H1 (cell line): Measurements from ENCODE around the gene HPS5. TPM values are rescaled to one million over a fixed set of nuclear protein-coding genes. Genes with fewer than 3 reads are reported as not detected.
A peak's percentile ranks its signal among the peaks of the same experiment; 100 is the strongest.

Experiments
- CTCF ChIA-PET: fragments of 300-600 bp; sonication (Branson Sonifier 250); formaldehyde crosslinking; loops from one replicate; lab custom pipeline; 2021; ENCODE audit not compliant: partially characterized antibody; lab: Charles Lee
- POLR2A ChIA-PET: fragments of 300-600 bp; sonication (Branson Sonifier 250); formaldehyde crosslinking; loops from one replicate; lab custom pipeline; 2021; ENCODE audit warnings: inconsistent platforms; ENCODE audit not compliant: partially characterized antibody; lab: Charles Lee
- DNase-seq, 2 experiments: peaks; one replicate each; pipeline versions ENCODE4 v3.0.0 to v3.0.0-alpha.2; 2010 to 2022; ENCODE audit warnings: low spot score in 2 of 2, low read depth in 1 of 2, mixed read lengths in 1 of 2
- FAIRE-seq: peaks from 2 replicates; lab custom pipeline; 2011; peaks lifted over from hg19 to GRCh38; lab: Jason Lieb, UNC
- H2AFZ ChIP-seq: 2 replicates; pipeline ENCODE4 v1.8.1; 2012; ENCODE audit warnings: low read length, inconsistent platforms
- H2AK5ac ChIP-seq: 2 replicates; pipeline ENCODE4 v1.6.1; 2013; ENCODE audit warnings: low read depth, low read length
- H2BK120ac ChIP-seq: replicated peaks from 2 replicates; pipeline ENCODE3; 2013; ENCODE audit warnings: low read depth, low read length, inconsistent platforms
- H2BK12ac ChIP-seq: 2 replicates; pipeline ENCODE4 v1.6.1; 2013; ENCODE audit warnings: low read depth, low read length
- H2BK15ac ChIP-seq: 2 replicates; pipeline ENCODE4 v1.6.1; 2013; ENCODE audit warnings: low read length
- H2BK20ac ChIP-seq: 2 replicates; pipeline ENCODE4 v1.6.1; 2013; ENCODE audit warnings: low read length
- H2BK5ac ChIP-seq: 2 replicates; pipeline ENCODE4 v1.6.1; 2013; ENCODE audit warnings: low read depth, low read length
- H3K14ac ChIP-seq: 2 replicates; pipeline ENCODE4 v1.6.1; 2013; ENCODE audit warnings: inconsistent platforms; ENCODE audit not compliant: insufficient read length
- H3K18ac ChIP-seq: 2 replicates; pipeline ENCODE4 v1.6.1; 2013; ENCODE audit warnings: low read length; ENCODE audit errors: extremely low read depth
- H3K23ac ChIP-seq: 2 replicates; pipeline ENCODE4 v1.6.1; 2013; ENCODE audit warnings: inconsistent platforms; ENCODE audit not compliant: insufficient read length
- H3K23me2 ChIP-seq: 2 replicates; pipeline ENCODE4 v1.6.1; 2013; ENCODE audit warnings: low read depth, low read length
- H3K27ac ChIP-seq: 2 replicates; pipeline ENCODE4 v1.6.1; 2011; ENCODE audit warnings: low read depth, low read length, inconsistent platforms
- H3K27me3 ChIP-seq, 4 experiments: replicated peaks in 1 of 4; 1 replicate in 1 of 4; 2 replicates in 3 of 4; pipeline versions ENCODE4 v1.6.1 to v1.8.1; 2011 to 2013; ENCODE audit warnings: low read length in 3 of 4, mild to moderate bottlenecking in 3 of 4, inconsistent platforms in 2 of 4, mixed read lengths in 2 of 4, moderate library complexity in 1 of 4; ENCODE audit not compliant: control insufficient read depth in 3 of 4, insufficient read depth in 3 of 4; ENCODE audit errors: extremely low read depth in 1 of 4
- H3K36me3 ChIP-seq, 4 experiments: 2 replicates each; pipeline versions ENCODE4 v1.6.1 to v1.8.1; 2011 to 2013; ENCODE audit warnings: mild to moderate bottlenecking in 4 of 4, low read length in 3 of 4, moderate library complexity in 2 of 4, control low read depth in 1 of 4, inconsistent platforms in 1 of 4; ENCODE audit not compliant: insufficient read depth in 4 of 4, control insufficient read depth in 2 of 4
- H3K4ac ChIP-seq: replicated peaks from 2 replicates; pipeline ENCODE3; 2013; ENCODE audit warnings: low read length, low read depth, mixed read lengths, inconsistent platforms; ENCODE audit not compliant: insufficient read length
- H3K4me1 ChIP-seq, 4 experiments: replicated peaks in 1 of 4; 1 replicate in 1 of 4; 2 replicates in 3 of 4; pipeline versions ENCODE4 v1.6.1 to v1.8.1; 2011 to 2013; ENCODE audit warnings: low read length in 3 of 4, inconsistent platforms in 2 of 4, mixed read lengths in 1 of 4; ENCODE audit not compliant: insufficient read depth in 4 of 4, control insufficient read depth in 3 of 4
- H3K4me2 ChIP-seq, 2 experiments: 2 replicates each; pipeline versions ENCODE4 v1.6.1 to v1.8.1; 2011 to 2013; ENCODE audit warnings: low read depth in 2 of 2, low read length in 2 of 2, control low read depth in 1 of 2, inconsistent platforms in 1 of 2, mild to moderate bottlenecking in 1 of 2; ENCODE audit not compliant: insufficient read depth in 1 of 2
- H3K4me3 ChIP-seq, 4 experiments: fragments of 200-600, 300-600 bp in 1 of 4; sonication (generic), shearing (Covaris generic), sonication (Bioruptor Twin) in 1 of 4; 2 replicates each; pipeline versions ENCODE4 v1.5.1 to v1.8.1; 2011 to 2016; ENCODE audit warnings: low read length in 4 of 4, low read depth in 3 of 4, control low read depth in 2 of 4, inconsistent platforms in 2 of 4, mild to moderate bottlenecking in 2 of 4, mixed read lengths in 1 of 4, moderate library complexity in 1 of 4; ENCODE audit not compliant: insufficient read depth in 2 of 4; ENCODE audit errors: extremely low read depth in 1 of 4
- H3K56ac ChIP-seq: replicated peaks from 2 replicates; pipeline ENCODE3; 2013; ENCODE audit warnings: low read depth, mild to moderate bottlenecking, mixed read lengths, low read length, inconsistent platforms; ENCODE audit not compliant: insufficient read length
- H3K79me1 ChIP-seq: 2 replicates; pipeline ENCODE4 v1.6.1; 2013; ENCODE audit warnings: low read depth, low read length, control low read depth
- H3K79me2 ChIP-seq, 2 experiments: 2 replicates each; pipeline versions ENCODE4 v1.6.1 to v1.8.1; 2012 to 2013; ENCODE audit warnings: low read length in 2 of 2, mild to moderate bottlenecking in 2 of 2, inconsistent platforms in 1 of 2; ENCODE audit not compliant: insufficient read depth in 2 of 2, control insufficient read depth in 1 of 2
- H3K9ac ChIP-seq, 4 experiments: replicated peaks in 1 of 4; 1 replicate in 1 of 4; 2 replicates in 3 of 4; pipeline versions ENCODE4 v1.6.1 to v1.8.1; 2011 to 2013; ENCODE audit warnings: low read depth in 3 of 4, low read length in 3 of 4, control low read depth in 2 of 4, mild to moderate bottlenecking in 2 of 4, moderate library complexity in 2 of 4, inconsistent platforms in 1 of 4; ENCODE audit errors: extremely low read depth in 1 of 4
- H3K9me3 ChIP-seq, 2 experiments: 2 replicates each; pipeline versions ENCODE4 v1.6.1 to v1.8.1; 2012 to 2013; ENCODE audit warnings: mild to moderate bottlenecking in 2 of 2, moderate library complexity in 2 of 2, control low read depth in 1 of 2, inconsistent platforms in 1 of 2, low read depth in 1 of 2, low read length in 1 of 2, mixed read lengths in 1 of 2; ENCODE audit not compliant: insufficient read depth in 2 of 2
- H4K20me1 ChIP-seq, 2 experiments: replicated peaks in 1 of 2; 2 replicates each; pipeline versions ENCODE3 to v1.8.1; 2011 to 2013; ENCODE audit warnings: inconsistent platforms in 2 of 2, low read length in 2 of 2, mild to moderate bottlenecking in 1 of 2; ENCODE audit not compliant: insufficient read depth in 2 of 2, control insufficient read depth in 1 of 2
- H4K5ac ChIP-seq: 2 replicates; pipeline ENCODE4 v1.6.1; 2013; ENCODE audit warnings: low read length, low read depth, mixed read lengths, inconsistent platforms; ENCODE audit not compliant: insufficient read length
- H4K8ac ChIP-seq: 2 replicates; pipeline ENCODE4 v1.8.0; 2013; ENCODE audit warnings: mild to moderate bottlenecking, moderate library complexity, low read length, inconsistent platforms; ENCODE audit not compliant: insufficient read depth; ENCODE audit errors: extremely low read depth
- H4K91ac ChIP-seq: replicated peaks from 2 replicates; pipeline ENCODE3; 2013; ENCODE audit warnings: low read length, mixed read lengths, inconsistent platforms; ENCODE audit not compliant: insufficient read length
- BRCA1 ChIP-seq: IDR thresholded peaks from 2 replicates; pipeline ENCODE4 v1.6.1; 2012; ENCODE audit warnings: low read depth, low read length, improper control_type of control experiment
- CEBPB ChIP-seq: IDR thresholded peaks from 2 replicates; pipeline ENCODE4 v1.6.1; 2012; ENCODE audit warnings: low read depth, low read length
- EP300 ChIP-seq, 2 experiments: IDR thresholded peaks; 1 replicate in 1 of 2; 2 replicates in 1 of 2; pipeline ENCODE4 v1.6.1; 2011 to 2012; ENCODE audit warnings: low read depth in 2 of 2, low read length in 2 of 2, mild to moderate bottlenecking in 2 of 2, borderline replicate concordance in 1 of 2, inconsistent platforms in 1 of 2, moderate library complexity in 1 of 2
- HDAC6 ChIP-seq: IDR thresholded peaks from one replicate; pipeline ENCODE4 v1.7.1; 2012; ENCODE audit warnings: low read depth, mild to moderate bottlenecking, inconsistent platforms, low read length, moderate library complexity
- JUN ChIP-seq: IDR thresholded peaks from 2 replicates; pipeline ENCODE4 v1.6.1; 2011; ENCODE audit warnings: low read depth, mild to moderate bottlenecking, improper control_type of control experiment, low read length
- MAX ChIP-seq: IDR thresholded peaks from 2 replicates; pipeline ENCODE4 v1.6.1; 2012; ENCODE audit warnings: inconsistent platforms
- POLR2AphosphoS5 ChIP-seq: IDR thresholded peaks from 2 replicates; pipeline ENCODE4 v1.6.1; 2011; ENCODE audit warnings: low read depth, low read length
- RAD21 ChIP-seq, 2 experiments: IDR thresholded peaks in 1 of 2; conservative IDR thresholded peaks in 1 of 2; 2 replicates each; pipeline ENCODE4 v1.6.1; 2011; ENCODE audit warnings: low read depth in 2 of 2, low read length in 2 of 2, improper control_type of control experiment in 1 of 2, inconsistent platforms in 1 of 2, mild to moderate bottlenecking in 1 of 2, moderate library complexity in 1 of 2
- RBBP5 ChIP-seq: IDR thresholded peaks from 2 replicates; pipeline ENCODE4 v1.7.1; 2012; ENCODE audit warnings: low read depth, mild to moderate bottlenecking, inconsistent platforms, low read length, moderate library complexity, borderline replicate concordance
- SIN3A ChIP-seq, 2 experiments: IDR thresholded peaks in 1 of 2; conservative IDR thresholded peaks in 1 of 2; 2 replicates each; pipeline ENCODE4 v1.6.1; 2011 to 2012; ENCODE audit warnings: low read length in 2 of 2, improper control_type of control experiment in 1 of 2, low read depth in 1 of 2, mild to moderate bottlenecking in 1 of 2
- SIRT6 ChIP-seq: IDR thresholded peaks from one replicate; pipeline ENCODE4 v1.7.1; 2012; ENCODE audit warnings: low read length, inconsistent platforms
- SIX5 ChIP-seq: IDR thresholded peaks from 2 replicates; pipeline ENCODE4 v1.6.1; 2011; ENCODE audit warnings: mild to moderate bottlenecking, low read depth, low read length
- TAF1 ChIP-seq: IDR thresholded peaks from 2 replicates; pipeline ENCODE4 v1.6.1; 2011; ENCODE audit warnings: mild to moderate bottlenecking, low read depth, low read length
- WGBS, 2 experiments: shearing (Covaris generic) in 1 of 2; methylation state at CpG; one replicate each; pipeline versions ENCODE4 v1.1.6 to v1.1.7; 2013 to 2015; ENCODE audit warnings: low lambda C conversion rate in 2 of 2, mixed read lengths in 2 of 2, inconsistent platforms in 1 of 2, low coverage in 1 of 2, missing lambda C conversion rate in 1 of 2; ENCODE audit not compliant: insufficient replicate concordance in 2 of 2, insufficient coverage in 1 of 2, insufficient read length in 1 of 2; ENCODE audit errors: extremely low coverage in 1 of 2, missing lambda C conversion rate in 1 of 2; 5-methylcytosine and 5-hydroxymethylcytosine counted together
- polyA plus RNA-seq, 7 experiments: library from polyadenylated mRNA; depleted of rRNA in 3 of 7; stranded (reverse) in 5 of 7; unstranded in 2 of 7; fragments of >200 nt in 5 of 7; fragments of 200-250 nt in 2 of 7; gene quantifications; 1 replicate in 5 of 7; 2 replicates in 1 of 7; 4 replicates in 1 of 7; pipeline versions ENCODE4 v1.2.1 to v1.2.3, GENCODE V29; 2011 to 2013; ENCODE audit warnings: missing spikeins in 2 of 7, mixed read lengths in 2 of 7
- total RNA-seq: library from RNA; stranded (reverse); fragmentation: NEBNext Ultra II Directional; extraction: Animal tissue kit (Norgen Biotek cat#: 25700); gene quantifications from 2 replicates; pipeline ENCODE4 v1.2.1, GENCODE V29; 2021

HPS5 gene
- total and polyA plus RNA-seq, 2 of the 8 experiments (the other 6 are each of a cell fraction or from before 2014, with no cell fraction given) = 5.0 to 18.5 TPM

- H3K4me3 ChIP-seq = peak overlapping the region; percentile 75 to 92 (median 86)
- H3K27ac ChIP-seq = peak overlapping the region; percentile 100
- no peaks in the 10 kb centered on the region for H3K27me3 ChIP-seq
- no peak overlapping the region for H2BK12ac ChIP-seq
- H2AFZ ChIP-seq = peak overlapping the region; percentile 59
- WGBS, 2 experiments = 7% methylated on average over 4 of the region's 4 CpGs; no CpG with 5 or more reads in 1 of the 2 experiments
- 0 out of 2 replicates have a peak overlapping the region, but pooled peaks have one; percentile 9 for H2AK5ac ChIP-seq
- H3K18ac ChIP-seq = no peak overlapping the region
- H2BK15ac ChIP-seq = no peak overlapping the region
- peaks cover 0 to 6% (median 0%) of the 10 kb centered on the region in 4 experiments; a peak in 1 of 8 replicates for H3K36me3 ChIP-seq
- H4K91ac ChIP-seq = no peak overlapping the region
- TF ChIP-seq MAX = no peak
- TF ChIP-seq RBBP5 = no peak
- no peak for TF ChIP-seq SIRT6
- no peak for TF ChIP-seq HDAC6
- TF ChIP-seq POLR2AphosphoS5 = no peak
- no peak for TF ChIP-seq EP300 (IDR thresholded peaks at IDR 0.05; ENCODE audit: borderline replicate concordance in 1 of 2, low read depth in 2 of 2, low read length in 2 of 2)
- no peak for TF ChIP-seq CEBPB
- TF ChIP-seq SIX5 = no peak
- TF ChIP-seq BRCA1 = no peak
- no peak for TF ChIP-seq RAD21 (IDR thresholded peaks at IDR 0.05 in 1 of 2, conservative IDR thresholded peaks at IDR 0.05 in 1 of 2; ENCODE audit: low read depth in 2 of 2, low read length in 2 of 2)
- no peak; a peak in 1 of 4 replicates for TF ChIP-seq SIN3A (conservative IDR thresholded peaks at IDR 0.05 in 1 of 2, IDR thresholded peaks at IDR 0.05 in 1 of 2; ENCODE audit: low read depth in 1 of 2, low read length in 2 of 2)
- TF ChIP-seq JUN = no peak
- no peak for TF ChIP-seq TAF1
- peak overlapping the region; percentile 77 to 89 for H3K4me2 ChIP-seq
- H3K79me1 ChIP-seq = no peaks in the 10 kb centered on the region
- H3K79me2 ChIP-seq = peaks cover 14 to 82% of the 10 kb centered on the region in 2 experiments; a peak in 3 of 4 replicates
- DNase-seq = no peak
- H3K4me1 ChIP-seq = no peaks in the 10 kb centered on the region; a peak in 2 of 7 replicates
- peak overlapping the region; percentile 91 to 100 (median 98) for H3K9ac ChIP-seq
- CTCF ChIA-PET = interaction anchor here (1.1 kb wide), 1 partner anchor 400 kb away, joined by 5 read pairs; no protein-coding TSS in a partner anchor
- POLR2A ChIA-PET = interaction anchor here (0.7 to 3.6 kb wide), 7 partner anchors 9 to 205 kb away, joined by 3 to 24 read pairs (median 9); partner anchors contain the start of genes LDHA and TSG101
- H3K56ac ChIP-seq = peak overlapping the region; percentile 42
- no peak overlapping the region for H2BK20ac ChIP-seq
- peaks cover 11% of the 10 kb centered on the region for H3K23me2 ChIP-seq
- H4K8ac ChIP-seq = peak overlapping the region; percentile 66; the same call in 1 of the 2 replicates
- FAIRE-seq = no peak
- peak overlapping the region; percentile 84 for H3K14ac ChIP-seq
- H4K20me1 ChIP-seq = peaks cover 0 to 2% of the 10 kb centered on the region in 2 experiments
- H3K4ac ChIP-seq = no peak overlapping the region
- H3K23ac ChIP-seq = no peak overlapping the region
- H2BK120ac ChIP-seq = no peak overlapping the region
- H3K9me3 ChIP-seq = no peaks in the 10 kb centered on the region
- H4K5ac ChIP-seq = peak overlapping the region; percentile 26
- peak overlapping the region; percentile 100; the same call in 1 of the 2 replicates for H2BK5ac ChIP-seq
These were observed 367 bp downstream of the HPS5 start for GRCh38 chr11:18321578-18321968.
